Activated T-helper 1 cell treated with anti-CD3 and anti-CD28 coated beads, Interleukin-2, amount 50 U/mL, for 16 hours (primary cell): ENCODE data around the gene SLC15A1.

Source experiments
- DNase-seq, 2 donors: peaks; one replicate each; pipeline ENCODE4 v3.0.0-alpha.2; 2020; ENCODE audit warnings: low read depth in 1 of 2, low spot score in 1 of 2

SLC15A1 gene

GRCh38 chr13:98751861-98752466 lies 508 bp downstream of the SLC15A1 start:
- DNase-seq: no peak

- DNase-seq: no peak
Observed at GRCh38 chr13:98751367-98751782, 1.1 kb downstream of the SLC15A1 start.

- DNase-seq: no peak
Observed at GRCh38 chr13:98749501-98749900, 3.0 kb downstream of the SLC15A1 start.

- no peak for DNase-seq
Observed at GRCh38 chr13:98746968-98747367, 5.5 kb downstream of the SLC15A1 start.

GRCh38 chr13:98743377-98743776 lies 9.1 kb downstream of the SLC15A1 start:
- DNase-seq: no peak

- no peak for DNase-seq
Observed at GRCh38 chr13:98742961-98743360, 9.5 kb downstream of the SLC15A1 start.

- no peak for DNase-seq
Observed at GRCh38 chr13:98741741-98742435, 10.6 kb downstream of the SLC15A1 start.

- DNase-seq: no peak
Observed at GRCh38 chr13:98740131-98740530, 12.3 kb downstream of the SLC15A1 start.

- no peak for DNase-seq
Observed at GRCh38 chr13:98738993-98739392, 13.5 kb downstream of the SLC15A1 start.

- DNase-seq: no peak
Observed at GRCh38 chr13:98738213-98738612, 14.3 kb downstream of the SLC15A1 start.

GRCh38 chr13:98731925-98732324 lies 20.5 kb downstream of the SLC15A1 start:
- DNase-seq: no peak

GRCh38 chr13:98731038-98731437 lies 21.4 kb downstream of the SLC15A1 start:
- no peak for DNase-seq

GRCh38 chr13:98730441-98730840 lies 22.0 kb downstream of the SLC15A1 start:
- no peak for DNase-seq

GRCh38 chr13:98729658-98730057 lies 22.8 kb downstream of the SLC15A1 start:
- DNase-seq: no peak

- DNase-seq: no peak
Observed at GRCh38 chr13:98722958-98723357, 29.5 kb downstream of the SLC15A1 start.

GRCh38 chr13:98721825-98722510 lies 30.5 kb downstream of the SLC15A1 start:
- no peak for DNase-seq

- DNase-seq: no peak
Observed at GRCh38 chr13:98719527-98720250, 32.8 kb downstream of the SLC15A1 start.

GRCh38 chr13:98717891-98718290 lies 34.6 kb downstream of the SLC15A1 start:
- DNase-seq: no peak

- no peak for DNase-seq
Observed at GRCh38 chr13:98717256-98717655, 35.2 kb downstream of the SLC15A1 start.

GRCh38 chr13:98710521-98710920 lies 42.0 kb downstream of the SLC15A1 start:
- no peak for DNase-seq

- DNase-seq: no peak
Observed at GRCh38 chr13:98707281-98707999, 45.0 kb downstream of the SLC15A1 start.
